ENCODE results near the gene SRPK3. TPM values are rescaled to one million over a fixed set of nuclear protein-coding genes. Genes with fewer than 3 reads are reported as not detected.

SRPK3 gene
- total RNA-seq, 2 experiments from 2014 or later, result not detected

GRCh38 chrX:153802513-153803045 lies 21.7 kb downstream of the SRPK3 start:
- no peak overlapping the region for H3K4me3 Mint-ChIP-seq
- intact Hi-C loops (cut with DNase I, micrococcal nuclease), result loop anchor here in 1 of 2 experiments (10.0 kb wide), 1 partner anchor 52 kb away; no protein-coding TSS in a partner anchor
- ATAC-seq (ENCODE audit: poor library complexity), result no peak
- no peak overlapping the region for H3K4me3 ChIP-seq (ENCODE audit: low read length)
- no peak overlapping the region for H3K27ac ChIP-seq (ENCODE audit: low read depth in 1 of 2, low read length in 2 of 2)
- H3K36me3 Mint-ChIP-seq (ENCODE audit: low read depth), result peaks cover 9% of the 10 kb centered on the region
- H3K27me3 Mint-ChIP-seq, result no peaks in the 10 kb centered on the region
- peaks cover 7% of the 10 kb centered on the region for H3K36me3 ChIP-seq (ENCODE audit: insufficient read depth, low read length)
- ChIA-PET CTCF (interaction anchor here (0.5 kb wide), 1 partner anchor 302 kb away, joined by 3 read pairs; no protein-coding TSS in a partner anchor), POLR2A (no interaction called here)
- no peak overlapping the region for H3K27ac Mint-ChIP-seq
- TF ChIP-seq, protein P1, sequence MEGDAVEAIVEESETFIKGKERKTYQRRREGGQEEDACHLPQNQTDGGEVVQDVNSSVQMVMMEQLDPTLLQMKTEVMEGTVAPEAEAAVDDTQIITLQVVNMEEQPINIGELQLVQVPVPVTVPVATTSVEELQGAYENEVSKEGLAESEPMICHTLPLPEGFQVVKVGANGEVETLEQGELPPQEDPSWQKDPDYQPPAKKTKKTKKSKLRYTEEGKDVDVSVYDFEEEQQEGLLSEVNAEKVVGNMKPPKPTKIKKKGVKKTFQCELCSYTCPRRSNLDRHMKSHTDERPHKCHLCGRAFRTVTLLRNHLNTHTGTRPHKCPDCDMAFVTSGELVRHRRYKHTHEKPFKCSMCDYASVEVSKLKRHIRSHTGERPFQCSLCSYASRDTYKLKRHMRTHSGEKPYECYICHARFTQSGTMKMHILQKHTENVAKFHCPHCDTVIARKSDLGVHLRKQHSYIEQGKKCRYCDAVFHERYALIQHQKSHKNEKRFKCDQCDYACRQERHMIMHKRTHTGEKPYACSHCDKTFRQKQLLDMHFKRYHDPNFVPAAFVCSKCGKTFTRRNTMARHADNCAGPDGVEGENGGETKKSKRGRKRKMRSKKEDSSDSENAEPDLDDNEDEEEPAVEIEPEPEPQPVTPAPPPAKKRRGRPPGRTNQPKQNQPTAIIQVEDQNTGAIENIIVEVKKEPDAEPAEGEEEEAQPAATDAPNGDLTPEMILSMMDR (IDR thresholded peaks at IDR 0.05), result no peak
- DNase-seq, result no peak
- no peaks in the 10 kb centered on the region for H3K9me3 Mint-ChIP-seq
- H3K27me3 ChIP-seq (ENCODE audit: control insufficient read depth in 1 of 2, insufficient read depth in 2 of 2, low read length in 2 of 2), result no peaks in the 10 kb centered on the region
- H3K9me3 ChIP-seq (ENCODE audit: control insufficient read depth in 1 of 2, insufficient read depth in 1 of 2, low read length in 2 of 2), result no peaks in the 10 kb centered on the region
- H3K4me1 Mint-ChIP-seq (ENCODE audit: low read depth), result no peaks in the 10 kb centered on the region
- H3K4me1 ChIP-seq (ENCODE audit: insufficient read depth, low read length), result no peaks in the 10 kb centered on the region

- Histone ChIP-seq H3K9me3 (ENCODE audit: control insufficient read depth in 1 of 2, insufficient read depth in 1 of 2, low read length in 2 of 2) (no peaks in the 10 kb centered on the region), H3K4me1 (ENCODE audit: insufficient read depth, low read length) (no peaks in the 10 kb centered on the region), H3K36me3 (ENCODE audit: insufficient read depth, low read length) (peaks cover 2% of the 10 kb centered on the region), H3K4me3 (ENCODE audit: low read length) (no peak overlapping the region), H3K27ac (ENCODE audit: low read depth in 1 of 2, low read length in 2 of 2) (no peak overlapping the region), H3K27me3 (ENCODE audit: control insufficient read depth in 1 of 2, insufficient read depth in 2 of 2, low read length in 2 of 2) (no peaks in the 10 kb centered on the region)
- Mint-ChIP-seq H3K4me3 (no peak overlapping the region), H3K27ac (no peak overlapping the region), H3K36me3 (ENCODE audit: low read depth) (peaks cover 4% of the 10 kb centered on the region), H3K9me3 (no peaks in the 10 kb centered on the region), H3K27me3 (no peaks in the 10 kb centered on the region), H3K4me1 (ENCODE audit: low read depth) (no peaks in the 10 kb centered on the region)
- DNase-seq (no peak), ATAC-seq (ENCODE audit: poor library complexity) (no peak)
- ChIA-PET POLR2A (interaction anchor here (0.9 kb wide), 1 partner anchor 16 kb away, joined by 3 read pairs; no protein-coding TSS in a partner anchor), CTCF (no interaction called here)
- intact Hi-C loops (cut with DNase I, micrococcal nuclease), result loop anchor here in 1 of 2 experiments (10.0 kb wide), 1 partner anchor 51 kb away; no protein-coding TSS in a partner anchor
- TF ChIP-seq, protein P1 (IDR thresholded peaks at IDR 0.05), result no peak
Measured at GRCh38 chrX:153803211-153804099, 22.6 kb downstream of the SRPK3 start.

- no peaks in the 10 kb centered on the region for H3K36me3 ChIP-seq (ENCODE audit: insufficient read depth, low read length)
- POLR2A ChIA-PET, result interaction anchor here (0.9 kb wide), 1 partner anchor 15 kb away, joined by 3 read pairs; no protein-coding TSS in a partner anchor
- DNase-seq (no peak), ATAC-seq (ENCODE audit: poor library complexity) (no peak)
- no peak overlapping the region for H3K27ac ChIP-seq (ENCODE audit: low read depth in 1 of 2, low read length in 2 of 2)
- Mint-ChIP-seq H3K9me3 (no peaks in the 10 kb centered on the region), H3K36me3 (ENCODE audit: low read depth) (no peaks in the 10 kb centered on the region), H3K4me3 (no peak overlapping the region), H3K27me3 (no peaks in the 10 kb centered on the region), H3K27ac (no peak overlapping the region), H3K4me1 (ENCODE audit: low read depth) (no peaks in the 10 kb centered on the region)
- intact Hi-C loops (cut with DNase I, micrococcal nuclease), result loop anchor here in 1 of 2 experiments (10.0 kb wide), 1 partner anchor 51 kb away; no protein-coding TSS in a partner anchor
- no peaks in the 10 kb centered on the region for H3K27me3 ChIP-seq (ENCODE audit: control insufficient read depth in 1 of 2, insufficient read depth in 2 of 2, low read length in 2 of 2)
- CTCF ChIA-PET, result no interaction called here
- no peaks in the 10 kb centered on the region for H3K4me1 ChIP-seq (ENCODE audit: insufficient read depth, low read length)
- no peaks in the 10 kb centered on the region for H3K9me3 ChIP-seq (ENCODE audit: control insufficient read depth in 1 of 2, insufficient read depth in 1 of 2, low read length in 2 of 2)
- H3K4me3 ChIP-seq (ENCODE audit: low read length), result no peak overlapping the region
- TF ChIP-seq, protein P1 (IDR thresholded peaks at IDR 0.05), result no peak
Measured at GRCh38 chrX:153804100-153804595, 23.3 kb downstream of the SRPK3 start.

Measured in CD4-positive, alpha-beta T cell (primary cell).